ENCODE data around the gene TRNAU1AP.
A peak's percentile ranks its signal among the peaks of the same experiment; 100 is the strongest.
"Not testable (repeated sequence)": the region's sequence is repeated elsewhere in the genome, so short reads cannot be mapped to it uniquely, and the experiment has no call there.

Gene TRNAU1AP

DNA sequence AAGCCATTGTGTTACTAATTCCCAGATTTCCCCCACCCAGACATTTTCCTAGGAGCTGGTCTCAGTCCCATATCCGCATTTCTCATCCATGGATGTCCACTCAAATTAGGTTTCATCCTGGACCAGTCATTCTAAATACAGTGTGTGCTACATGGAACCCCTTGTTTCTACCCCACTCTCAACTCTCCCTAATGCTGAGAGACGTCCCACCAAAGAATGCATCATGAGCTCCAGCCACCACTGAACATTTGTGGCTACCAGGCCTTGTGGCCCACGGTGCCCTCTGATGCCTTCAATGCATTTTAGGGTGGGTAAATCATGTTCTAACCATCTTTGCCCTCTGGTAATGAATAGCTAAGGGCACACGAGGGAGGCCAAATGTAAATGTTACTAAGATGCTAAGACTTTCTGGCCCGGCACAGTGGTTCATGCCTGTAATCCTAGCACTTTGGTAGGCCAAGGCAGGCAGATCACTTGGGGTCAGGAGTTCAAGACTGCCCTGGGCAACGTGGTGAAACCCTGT, 25.9 kb downstream of the TRNAU1AP start:
- DNase-seq, result no peak

DNA sequence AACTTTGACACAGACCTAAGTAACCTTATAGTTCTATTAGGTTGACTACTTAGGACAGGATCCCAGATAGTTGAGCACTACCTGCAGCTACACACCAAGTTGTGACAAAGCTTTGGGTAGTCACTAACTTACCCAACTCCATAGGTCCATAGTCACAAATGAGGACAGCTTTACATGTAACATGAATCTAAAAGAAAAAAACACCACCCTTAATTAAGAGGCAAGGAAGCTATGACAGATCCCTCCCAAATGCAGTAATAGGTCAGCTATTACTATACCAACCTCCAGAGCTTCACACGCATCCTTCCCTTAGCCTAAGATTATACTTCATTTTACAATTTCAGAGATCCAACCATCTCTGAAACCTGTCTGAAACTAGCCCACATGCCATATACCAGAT, 26.5 kb downstream of the TRNAU1AP start:
- no peak for DNase-seq

DNA sequence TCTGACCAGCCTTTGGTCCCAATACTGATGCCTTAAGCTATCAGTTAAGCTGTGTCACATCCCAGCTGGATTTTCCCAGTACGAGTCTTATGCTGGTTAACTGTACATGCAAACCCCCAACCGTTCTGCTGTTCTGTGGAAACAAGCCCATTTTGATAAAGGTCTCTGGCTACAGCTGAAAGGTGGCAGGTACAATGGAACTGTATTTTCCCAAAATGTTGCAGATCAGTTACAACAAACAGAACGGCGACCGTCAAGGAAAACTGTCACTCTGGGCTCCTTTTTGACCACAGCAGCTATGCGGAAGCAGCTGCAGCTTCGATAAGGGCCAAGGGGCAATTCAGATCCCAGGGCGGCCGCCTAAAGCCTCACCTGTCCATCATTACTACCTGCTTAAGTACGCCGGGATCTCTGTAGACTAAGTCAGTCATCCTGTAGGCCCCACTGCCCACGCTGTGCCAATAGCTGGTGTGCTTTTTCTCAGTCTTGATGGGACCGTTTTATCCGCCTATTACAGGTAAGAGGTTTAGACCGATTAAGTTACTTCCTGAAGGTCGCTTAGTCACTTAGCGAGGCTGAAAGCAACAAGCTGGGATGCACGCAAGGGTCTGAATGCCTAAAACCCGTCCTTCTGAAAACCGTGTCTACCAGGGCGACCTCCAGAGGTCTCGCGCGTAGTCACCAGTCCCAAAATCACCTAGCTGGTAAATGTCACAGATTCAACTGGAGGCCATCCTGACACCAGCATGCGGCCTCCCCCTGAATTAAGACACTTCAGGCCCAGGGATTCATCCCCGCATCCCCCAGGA, 28.0 kb downstream of the TRNAU1AP start:
- peak; percentile 14 for DNase-seq

DNA sequence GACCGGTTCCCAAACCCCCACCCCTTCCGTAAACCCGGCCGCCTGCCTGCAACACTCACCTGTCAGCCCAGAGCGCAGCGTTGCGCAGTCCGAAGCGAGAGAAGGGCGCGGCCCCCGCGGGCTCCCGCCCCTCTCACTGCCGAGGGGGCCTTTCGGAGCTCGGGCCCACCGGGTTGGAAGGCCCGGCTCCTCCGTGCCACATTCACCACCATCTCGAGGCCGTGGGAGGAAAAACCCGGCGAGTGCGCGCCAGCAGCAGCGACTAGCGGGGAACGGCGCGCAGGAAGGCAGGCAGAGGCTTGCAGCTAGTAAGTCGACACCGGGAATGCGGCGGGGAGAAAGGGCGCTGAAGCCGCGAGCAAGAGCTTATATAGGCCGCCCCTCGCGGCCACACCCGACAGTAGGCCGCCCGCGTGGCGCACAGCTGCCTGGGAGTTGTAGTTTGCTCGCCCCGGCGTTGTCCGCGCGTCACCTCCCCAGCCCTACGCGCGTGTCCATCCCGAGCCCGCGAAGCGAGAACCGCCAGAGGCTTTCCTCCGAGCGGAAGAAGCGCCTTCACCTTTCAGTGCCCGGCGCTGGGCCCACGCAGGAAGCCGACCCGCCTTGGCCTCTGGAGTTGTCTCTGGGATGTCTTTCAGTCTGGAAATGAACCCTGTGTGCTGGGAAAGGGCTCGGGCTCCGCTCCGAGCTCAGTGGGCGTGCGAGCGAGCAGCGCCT, 28.8 kb downstream of the TRNAU1AP start:
- peak; percentile 65 for DNase-seq

DNA sequence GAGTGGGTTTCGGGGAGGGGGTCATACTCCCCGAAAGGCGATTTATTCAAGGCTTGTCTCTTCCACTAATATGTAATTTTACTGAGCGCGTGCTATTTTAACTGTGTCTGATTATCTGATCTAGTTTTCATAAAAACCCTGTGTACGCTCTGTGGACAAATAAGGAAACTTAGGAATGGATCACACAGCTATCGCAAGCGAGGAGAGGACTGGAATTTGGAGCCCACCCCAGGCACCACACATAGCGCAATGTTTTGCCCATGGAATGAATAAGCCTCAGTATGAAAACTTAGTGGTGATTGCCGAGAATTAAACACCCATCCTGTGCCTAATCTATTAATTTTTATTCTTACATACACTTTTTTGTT, 29.3 kb downstream of the TRNAU1AP start:
- DNase-seq, result peak; percentile 28

DNA sequence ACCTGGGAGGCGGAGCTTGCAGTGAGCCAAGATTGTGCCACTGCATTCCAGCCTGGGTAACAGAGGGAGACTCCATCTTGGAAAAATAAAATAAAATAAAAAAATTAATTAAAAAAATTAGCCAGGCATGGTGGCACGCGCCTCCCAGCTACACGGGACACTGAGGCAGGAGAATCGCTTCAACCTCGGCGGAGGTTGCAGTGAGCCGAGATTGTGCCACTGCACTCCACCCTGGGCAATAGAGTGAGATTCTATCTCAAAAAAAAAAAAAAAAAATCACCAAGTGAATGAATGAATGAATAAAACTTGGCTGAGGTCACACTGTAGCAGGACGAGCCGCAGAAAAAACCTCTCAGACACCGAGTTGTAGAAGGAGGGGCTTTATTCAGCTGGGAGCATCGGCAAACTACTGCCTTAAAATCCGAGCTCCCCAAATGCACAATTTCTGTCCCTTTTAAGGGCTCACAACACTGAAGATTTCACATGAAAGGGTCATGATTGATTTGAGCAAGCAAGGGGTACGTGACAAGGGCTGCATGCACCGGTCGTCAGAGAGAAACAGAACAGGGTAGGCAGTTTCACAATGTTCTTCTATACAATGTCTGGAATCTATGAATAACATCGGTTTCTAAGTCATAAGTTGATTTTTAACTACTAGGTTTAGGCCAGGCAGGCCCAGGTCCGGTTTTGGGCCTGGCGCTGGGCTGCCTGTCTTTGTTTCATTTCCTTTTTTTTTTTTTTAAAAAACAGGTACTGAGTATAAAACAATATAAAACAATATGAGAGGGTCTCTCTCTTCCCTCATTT, 33.9 kb downstream of the TRNAU1AP start:
- DNase-seq, result not testable (repeated sequence)

DNA sequence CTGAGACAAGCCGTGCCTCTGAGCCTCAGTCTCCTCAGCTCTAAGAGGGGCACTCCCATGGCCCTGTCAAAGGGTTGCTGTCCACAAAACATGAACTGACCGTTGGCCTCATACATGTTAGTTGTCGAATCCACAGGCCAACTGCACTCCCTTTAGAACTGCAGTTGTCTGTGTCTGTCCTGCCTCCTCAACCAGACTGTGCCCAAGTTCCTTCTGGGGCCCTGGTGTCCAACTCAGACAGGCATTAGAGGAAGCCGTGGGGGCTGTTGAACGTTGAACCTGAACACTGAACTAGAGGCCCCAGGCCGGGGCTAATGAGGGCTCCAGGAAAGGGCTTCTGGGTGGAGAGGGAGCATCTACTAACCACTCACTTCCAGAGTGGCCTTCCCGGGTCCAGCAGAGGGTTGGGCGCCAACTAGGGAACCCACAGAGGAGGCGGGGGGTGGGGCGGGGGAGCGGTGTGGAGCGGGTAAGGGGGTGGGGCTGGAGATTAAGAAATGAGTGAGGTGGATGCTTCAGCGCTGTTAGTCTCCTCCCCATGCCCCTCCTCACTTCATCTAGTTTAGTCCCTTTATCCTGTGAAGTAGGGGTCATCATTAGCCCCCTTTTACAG, 38.9 kb downstream of the TRNAU1AP start, which contains the start of gene RAB42:
Gene RAB42 (plus strand): TSS at position 558 of the 613 bp plus-strand sequence. CDS start 247 bp downstream, outside the sequence.
- no peak for DNase-seq

DNA sequence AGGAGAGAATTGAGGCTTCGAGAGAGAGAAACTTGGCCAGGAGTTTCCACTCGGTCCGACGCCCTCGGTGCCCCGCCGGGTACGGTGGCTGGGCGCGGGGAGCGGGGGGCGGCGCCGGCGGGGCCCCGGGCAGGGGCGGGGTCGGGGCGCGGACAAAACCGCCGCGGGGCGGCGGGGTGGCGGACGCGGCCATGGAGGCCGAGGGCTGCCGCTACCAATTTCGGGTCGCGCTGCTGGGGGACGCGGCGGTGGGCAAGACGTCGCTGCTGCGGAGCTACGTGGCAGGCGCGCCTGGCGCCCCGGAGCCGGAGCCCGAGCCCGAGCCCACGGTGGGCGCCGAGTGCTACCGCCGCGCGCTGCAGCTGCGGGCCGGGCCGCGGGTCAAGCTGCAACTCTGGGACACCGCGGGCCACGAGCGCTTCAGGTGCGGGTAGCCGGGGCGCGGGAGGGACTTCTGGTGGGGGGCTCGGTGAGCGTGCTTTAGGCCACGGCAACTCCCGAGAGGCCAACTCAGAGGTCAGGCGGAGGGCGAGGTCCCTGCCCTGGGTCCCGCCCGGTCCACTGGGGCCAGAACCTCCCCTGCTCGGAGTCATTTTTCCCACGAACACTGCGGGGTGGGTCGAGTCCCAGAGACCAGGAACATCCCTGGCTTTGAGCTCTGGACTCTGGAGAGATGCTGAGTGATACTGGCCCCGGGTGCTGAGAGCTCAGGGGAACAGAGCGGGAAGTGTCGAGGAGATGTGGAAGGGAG, 39.6 kb downstream of the TRNAU1AP start:
- no peak for DNase-seq

DNA sequence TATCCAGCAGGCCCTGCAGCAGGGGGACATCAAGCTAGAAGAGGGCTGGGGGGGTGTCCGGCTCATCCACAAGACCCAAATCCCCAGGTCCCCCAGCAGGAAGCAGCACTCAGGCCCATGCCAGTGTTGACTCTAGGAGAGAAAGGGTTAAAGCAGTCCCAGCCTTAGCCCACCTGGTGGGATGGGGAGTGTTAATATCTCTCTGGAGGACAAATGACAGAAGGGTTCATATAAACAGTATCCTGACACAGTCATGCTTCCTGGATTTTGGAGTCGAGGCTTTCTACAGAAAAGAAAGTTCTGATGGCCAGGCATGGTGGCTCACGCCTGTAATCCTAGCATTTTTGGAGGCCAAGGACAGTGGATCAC, 41.1 kb downstream of the TRNAU1AP start:
- DNase-seq, result not testable (repeated sequence)

DNA sequence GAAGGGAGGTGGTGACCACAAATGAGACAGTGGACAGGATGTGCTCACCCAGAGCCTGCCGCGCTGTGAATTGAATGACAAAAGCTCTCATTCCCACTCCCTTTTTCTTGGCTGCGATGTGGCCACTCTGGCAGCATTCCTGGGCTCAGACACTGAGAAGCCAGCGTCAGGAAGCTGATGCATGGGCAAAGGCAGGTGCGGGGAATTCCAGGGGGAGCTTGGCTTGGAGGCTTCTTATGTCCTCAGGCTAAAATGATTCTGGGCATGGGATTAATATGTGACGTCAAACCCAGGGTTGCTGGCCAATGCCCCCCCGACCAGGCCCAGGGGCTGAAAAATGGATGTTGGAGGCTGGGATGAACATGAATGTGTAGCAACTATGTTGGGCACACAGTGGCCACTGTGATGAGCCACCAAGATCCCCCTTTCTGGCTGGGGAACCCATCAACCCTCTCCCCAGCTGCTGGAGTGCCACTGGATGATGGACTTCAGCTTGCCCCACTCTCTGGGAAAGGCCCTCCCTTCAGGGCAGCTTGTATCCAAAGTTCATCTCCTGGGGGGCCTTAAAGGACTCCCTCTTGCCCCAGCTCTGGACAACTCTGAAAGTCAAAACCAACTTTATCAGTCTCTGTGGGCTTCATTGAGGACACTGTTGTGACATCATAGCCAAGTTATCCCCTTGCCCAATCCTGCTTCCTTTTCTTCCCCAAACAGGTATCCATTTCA, 42.0 kb downstream of the TRNAU1AP start:
- not testable (repeated sequence) for DNase-seq

DNA sequence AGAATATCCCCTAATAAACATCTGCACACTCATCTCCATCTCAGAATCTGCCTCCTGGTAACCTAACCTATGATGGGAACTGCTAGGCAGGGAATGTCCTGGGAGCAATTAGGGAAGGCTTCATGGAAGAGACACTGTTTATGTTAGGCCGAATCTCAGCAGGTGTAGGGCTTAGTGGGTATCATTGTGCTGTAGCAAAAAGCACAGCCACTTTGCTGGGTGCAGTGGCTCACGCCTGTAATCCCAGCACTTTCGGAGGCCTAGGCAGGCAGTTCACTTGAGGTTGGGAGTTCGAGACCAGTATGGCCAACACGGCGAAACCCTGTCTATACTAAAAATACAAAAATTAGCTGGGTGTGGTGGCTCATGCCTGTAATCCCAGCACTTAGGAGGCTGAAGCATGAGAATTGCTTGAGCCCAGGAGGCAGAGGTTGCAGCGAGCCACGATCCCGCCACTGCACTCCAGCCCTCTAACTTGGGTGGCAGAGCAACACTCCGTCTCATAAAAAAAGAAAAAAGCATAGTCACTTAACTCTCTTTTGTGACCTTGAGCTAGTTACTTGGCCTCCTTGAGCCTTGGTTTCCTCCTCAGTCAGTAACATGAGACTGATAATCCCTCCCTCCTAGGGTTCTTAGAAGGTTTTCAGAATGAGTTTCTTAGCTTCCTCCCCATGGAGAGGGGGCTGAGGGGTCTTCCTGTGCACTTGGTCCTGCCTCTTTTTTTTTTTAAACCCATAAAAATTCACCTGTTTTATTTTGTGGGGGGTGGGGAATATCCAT, 42.7 kb downstream of the TRNAU1AP start:
- DNase-seq, result no peak

DNA sequence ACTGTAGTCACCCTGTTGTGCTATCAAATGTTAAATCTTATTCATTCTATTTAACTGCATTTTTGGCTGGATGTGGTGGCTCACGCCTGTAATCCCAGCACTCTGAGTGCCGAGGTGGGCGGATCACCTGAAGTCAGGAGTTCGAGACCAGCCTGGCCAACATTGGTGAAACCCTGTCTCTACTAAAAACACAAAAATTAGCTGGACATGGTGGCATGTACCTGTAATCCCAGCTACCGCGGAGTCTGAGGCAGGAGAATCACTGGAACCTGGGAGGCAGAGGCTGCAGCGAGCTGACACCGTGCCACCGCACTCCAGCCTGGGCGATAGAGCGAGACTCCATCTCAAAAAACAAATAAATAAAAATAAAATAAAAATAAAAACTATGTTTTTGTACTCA, 43.4 kb downstream of the TRNAU1AP start:
- not testable (repeated sequence) for DNase-seq

DNA sequence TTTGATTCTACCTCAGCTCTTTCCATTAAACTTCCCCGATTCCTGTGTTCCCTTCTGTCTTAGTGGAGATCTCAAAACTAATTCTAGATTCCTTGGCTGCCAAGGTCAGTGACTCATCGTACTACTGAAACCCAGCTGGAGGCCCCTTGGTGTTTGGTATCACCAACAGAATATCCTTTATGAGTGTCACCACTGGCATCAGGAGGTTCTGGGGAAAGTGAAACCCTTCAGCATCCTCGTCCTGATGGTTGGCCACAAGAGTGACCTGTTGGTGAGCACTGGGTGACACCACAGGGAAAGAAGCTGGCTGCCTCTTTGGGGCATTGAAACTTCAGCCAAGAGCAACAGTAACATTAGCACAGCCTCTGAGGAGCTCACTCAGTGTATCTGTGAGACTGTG, 48.8 kb downstream of the TRNAU1AP start:
- DNase-seq, result no peak

DNA sequence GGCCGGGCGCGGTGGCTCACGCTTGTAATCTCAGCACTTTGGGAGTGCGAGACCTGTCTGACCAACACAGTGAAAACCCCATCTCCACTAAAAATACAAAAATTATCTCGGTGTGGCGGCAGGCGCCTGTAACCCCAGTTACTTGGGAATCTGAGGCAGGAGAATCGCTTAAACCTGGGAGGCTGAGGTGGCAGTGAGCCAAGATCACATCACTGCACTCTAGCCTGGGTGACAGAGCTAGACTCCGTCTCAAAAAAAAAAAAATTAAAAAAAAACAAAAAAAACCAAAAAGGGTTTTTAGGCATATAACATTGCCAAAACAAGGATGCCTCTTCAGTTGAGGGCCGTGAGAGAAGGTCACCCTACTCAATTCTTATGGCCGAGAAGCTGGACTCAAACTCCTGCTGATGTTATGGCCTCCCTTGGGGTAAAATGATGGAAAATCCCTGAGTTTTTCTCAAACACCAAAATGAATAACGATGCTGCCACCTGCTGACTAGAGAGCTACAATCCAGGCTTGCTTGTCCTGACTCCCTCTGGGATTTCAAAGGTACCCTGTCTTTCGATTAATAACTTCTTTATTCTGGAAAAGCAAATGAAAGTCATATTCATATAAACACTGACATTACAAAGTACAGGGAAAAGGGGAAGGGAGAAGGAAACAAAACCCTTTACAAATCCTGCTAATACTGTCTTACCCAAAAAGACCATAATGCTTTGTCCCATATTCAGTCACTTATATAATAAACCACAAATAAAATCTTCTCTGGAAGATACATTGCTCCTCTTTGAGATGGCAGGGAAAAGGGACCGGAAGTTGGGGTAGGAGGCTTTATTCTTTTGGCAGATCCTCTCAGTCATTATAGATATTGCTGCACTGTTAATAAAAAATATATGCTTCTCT, 49.9 kb downstream of the TRNAU1AP start:
- peak; percentile 30 for DNase-seq

DNA sequence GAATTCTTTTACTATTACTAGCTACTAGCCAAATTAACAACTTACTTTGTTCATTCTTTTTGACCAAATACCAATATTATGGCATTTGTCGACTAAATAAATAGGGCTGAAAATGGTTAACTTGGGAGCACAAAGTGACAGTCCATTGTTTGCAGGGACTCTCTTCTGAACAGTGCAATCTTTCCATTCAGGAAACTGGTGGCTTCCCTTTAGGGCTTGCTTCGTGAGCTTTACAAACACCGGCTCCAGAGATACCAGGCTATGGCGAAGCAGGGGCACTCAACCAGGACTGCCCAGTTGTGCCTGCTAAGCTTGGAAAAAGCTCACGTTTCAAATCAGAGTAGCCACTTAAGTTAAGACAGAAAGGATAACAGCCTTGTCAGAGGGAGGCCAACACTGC, 51.5 kb downstream of the TRNAU1AP start:
- no peak for DNase-seq

DNA sequence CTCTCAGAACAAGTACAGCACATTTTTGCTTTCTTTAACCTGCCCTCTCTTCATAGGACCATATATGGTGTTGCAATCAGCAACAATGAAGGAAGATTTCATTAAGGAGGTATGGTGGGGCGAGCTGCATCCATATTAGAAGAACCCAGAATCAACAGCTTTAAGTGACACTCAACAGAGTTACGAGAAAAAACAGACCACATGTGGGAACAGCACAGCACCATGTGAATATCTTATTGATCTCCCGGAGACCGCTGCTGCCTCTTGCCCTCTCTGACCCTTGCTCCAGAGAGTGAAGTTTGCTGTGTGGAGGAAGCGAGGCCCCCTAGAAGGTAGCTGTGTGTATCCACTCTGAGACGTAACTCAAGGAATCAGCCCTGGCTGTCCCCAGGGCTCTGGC, 52.1 kb downstream of the TRNAU1AP start:
- DNase-seq, result no peak

DNA sequence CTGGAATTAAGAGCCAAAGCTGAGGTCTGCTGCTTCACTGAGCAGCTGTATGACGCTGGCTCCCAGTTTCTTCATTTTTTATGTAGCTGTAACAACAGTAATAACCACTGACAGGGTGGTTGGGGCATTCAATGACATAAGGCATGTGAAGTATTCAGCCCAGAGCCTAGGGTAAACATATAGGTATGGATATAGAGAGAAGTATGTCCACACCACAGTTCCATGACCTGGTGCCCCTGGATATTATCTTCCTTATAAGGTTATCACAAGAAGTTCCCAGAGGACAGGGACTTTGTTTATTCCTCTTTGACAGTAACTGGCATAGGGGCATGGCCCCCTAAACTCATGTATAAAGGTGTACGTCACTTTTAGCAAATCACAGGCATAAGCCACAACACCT, 53.9 kb downstream of the TRNAU1AP start:
- no peak for DNase-seq

DNA sequence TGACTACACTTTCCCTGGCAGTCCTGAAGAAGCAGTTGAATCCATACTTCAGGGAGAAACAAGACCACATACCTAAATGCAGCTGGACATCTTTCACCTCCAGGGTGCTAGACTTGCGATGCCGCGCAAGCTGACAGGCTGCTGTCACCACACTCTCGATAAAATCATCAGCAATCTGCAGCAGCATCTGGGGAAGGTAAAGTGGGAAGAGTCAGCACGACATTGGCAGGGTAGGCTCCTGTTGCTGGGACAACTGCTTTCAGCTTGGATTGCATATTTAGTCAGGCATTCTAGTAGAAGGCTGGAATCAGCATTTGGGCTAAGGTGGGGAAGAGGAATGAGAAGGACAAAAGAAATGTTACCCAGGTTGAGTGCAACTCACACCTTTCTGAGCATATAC, 60.3 kb downstream of the TRNAU1AP start:
- DNase-seq, result no peak
